ENCODE data around the gene RASGRF2. TPM values are rescaled to one million over a fixed set of nuclear protein-coding genes. Genes with fewer than 3 reads are reported as not detected.

The RASGRF2 gene
- total and polyA plus RNA-seq, 9 of the 15 experiments (the other 6 are each of a cell fraction or from before 2014, with no cell fraction given): 0.01 to 0.22 (median 0.08) TPM; not detected in 2

DNA sequence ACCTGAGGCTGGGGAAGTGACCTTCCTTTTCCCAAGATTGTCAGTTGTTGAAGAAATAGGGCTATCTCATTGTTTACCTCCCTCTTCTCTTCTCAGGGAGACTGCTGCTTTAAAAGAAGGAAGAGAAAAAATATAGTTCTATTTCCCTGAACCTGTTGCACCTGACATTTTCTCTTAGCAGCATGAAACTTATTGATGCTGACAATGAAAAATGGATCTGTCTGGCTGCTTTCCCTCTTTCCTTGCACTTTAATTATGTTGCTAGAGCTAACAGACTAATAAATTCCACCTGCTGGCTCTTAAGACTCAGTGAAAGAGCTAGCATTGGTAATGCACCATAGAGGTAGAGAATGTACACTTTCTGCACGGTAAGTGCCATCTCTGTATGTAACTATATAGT, 266.8 kb downstream of the RASGRF2 start:
- BruUV-seq (replicated peaks): no TSS peak
- no peaks in the 10 kb centered on the region for H3K4me1 ChIP-seq (replicated peaks in 1 of 2; ENCODE audit: control insufficient read depth in 2 of 2, insufficient read depth in 2 of 2, low read length in 2 of 2)
- no peak overlapping the region for H2AFZ ChIP-seq (ENCODE audit: low read depth, low read length)
- H3K4me2 ChIP-seq (ENCODE audit: insufficient read depth, low read length): no peak overlapping the region
- H3K36me3 ChIP-seq (ENCODE audit: control insufficient read depth, insufficient read depth, low read length): no peaks in the 10 kb centered on the region
- no peaks in the 10 kb centered on the region for H3K9me3 ChIP-seq (replicated peaks; ENCODE audit: control insufficient read depth, insufficient read depth, low read depth, low read length)
- in situ Hi-C loops (cut with MboI): no loop called here
- H3K27me3 ChIP-seq (ENCODE audit: control insufficient read depth in 2 of 2, insufficient read depth in 2 of 2, low read length in 2 of 2): peaks cover 0 to 18% of the 10 kb centered on the region in 2 experiments; a peak in 3 of 5 replicates
- no peaks in the 10 kb centered on the region for H3K79me2 ChIP-seq (ENCODE audit: control insufficient read depth, insufficient read depth, low read length)
- intact Hi-C loops (cut with micrococcal nuclease): no loop called here
- POLR2A ChIA-PET: interaction anchor here (0.5 kb wide), 1 partner anchor 594 kb away, joined by 4 read pairs; no protein-coding TSS in a partner anchor
- no peak overlapping the region for H3K9ac ChIP-seq (ENCODE audit: insufficient read depth in 1 of 2, low read depth in 2 of 2, low read length in 2 of 2)
- H3K27ac ChIP-seq (ENCODE audit: extremely low read depth, low read depth, low read length): no peak overlapping the region
- H3K9me1 ChIP-seq (ENCODE audit: control insufficient read depth, insufficient read depth, low read length): no peaks in the 10 kb centered on the region
- H3K4me3 ChIP-seq: no peak overlapping the region
- FAIRE-seq: no peak
- H4K20me1 ChIP-seq (replicated peaks; ENCODE audit: control insufficient read depth, insufficient read depth, low read length): no peaks in the 10 kb centered on the region
- no peak for ATAC-seq
- DNase-seq (ENCODE audit: extremely low read depth in 1 of 4, low spot score in 3 of 4): no peak
- WGBS (ENCODE audit: insufficient coverage, low coverage, missing lambda C conversion rate): 0% methylated on average over 1 of the region's 1 CpG
- CTCF ChIA-PET (ENCODE audit: low intra/inter-chr PET ratio): no interaction called here
- TF ChIP-seq, protein P1, sequence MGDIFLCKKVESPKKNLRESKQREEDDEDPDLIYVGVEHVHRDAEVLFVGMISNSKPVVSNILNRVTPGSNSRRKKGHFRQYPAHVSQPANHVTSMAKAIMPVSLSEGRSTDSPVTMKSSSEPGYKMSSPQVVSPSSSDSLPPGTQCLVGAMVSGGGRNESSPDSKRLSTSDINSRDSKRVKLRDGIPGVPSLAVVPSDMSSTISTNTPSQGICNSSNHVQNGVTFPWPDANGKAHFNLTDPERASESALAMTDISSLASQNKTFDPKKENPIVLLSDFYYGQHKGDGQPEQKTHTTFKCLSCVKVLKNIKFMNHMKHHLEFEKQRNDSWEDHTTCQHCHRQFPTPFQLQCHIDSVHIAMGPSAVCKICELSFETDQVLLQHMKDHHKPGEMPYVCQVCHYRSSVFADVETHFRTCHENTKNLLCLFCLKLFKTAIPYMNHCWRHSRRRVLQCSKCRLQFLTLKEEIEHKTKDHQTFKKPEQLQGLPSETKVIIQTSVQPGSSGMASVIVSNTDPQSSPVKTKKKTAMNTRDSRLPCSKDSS (IDR thresholded peaks at IDR 0.05; ENCODE audit: low read depth, partially characterized antibody): no peak
- TF ChIP-seq STAT6 (CRISPR knock-in tag; IDR thresholded peaks at IDR 0.05): no peak
- no peak for TF ChIP-seq NFE2L1 (tag; IDR thresholded peaks at IDR 0.05; ENCODE audit: borderline replicate concordance, low read depth)
- TF ChIP-seq YBX1 (IDR thresholded peaks at IDR 0.05): no peak
- TF ChIP-seq GATA2 (CRISPR knock-in tag; IDR thresholded peaks at IDR 0.05): no peak
- TF ChIP-seq, protein P2, sequence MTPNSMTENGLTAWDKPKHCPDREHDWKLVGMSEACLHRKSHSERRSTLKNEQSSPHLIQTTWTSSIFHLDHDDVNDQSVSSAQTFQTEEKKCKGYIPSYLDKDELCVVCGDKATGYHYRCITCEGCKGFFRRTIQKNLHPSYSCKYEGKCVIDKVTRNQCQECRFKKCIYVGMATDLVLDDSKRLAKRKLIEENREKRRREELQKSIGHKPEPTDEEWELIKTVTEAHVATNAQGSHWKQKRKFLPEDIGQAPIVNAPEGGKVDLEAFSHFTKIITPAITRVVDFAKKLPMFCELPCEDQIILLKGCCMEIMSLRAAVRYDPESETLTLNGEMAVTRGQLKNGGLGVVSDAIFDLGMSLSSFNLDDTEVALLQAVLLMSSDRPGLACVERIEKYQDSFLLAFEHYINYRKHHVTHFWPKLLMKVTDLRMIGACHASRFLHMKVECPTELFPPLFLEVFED (CRISPR knock-in tag; conservative IDR thresholded peaks at IDR 0.05): no peak
- TF ChIP-seq HNRNPLL (IDR thresholded peaks at IDR 0.05; ENCODE audit: low read depth, low read length, poor library complexity, severe bottlenecking): no peak
- TF ChIP-seq SMARCE1 (IDR thresholded peaks at IDR 0.05): no peak
- TF ChIP-seq, protein P3, sequence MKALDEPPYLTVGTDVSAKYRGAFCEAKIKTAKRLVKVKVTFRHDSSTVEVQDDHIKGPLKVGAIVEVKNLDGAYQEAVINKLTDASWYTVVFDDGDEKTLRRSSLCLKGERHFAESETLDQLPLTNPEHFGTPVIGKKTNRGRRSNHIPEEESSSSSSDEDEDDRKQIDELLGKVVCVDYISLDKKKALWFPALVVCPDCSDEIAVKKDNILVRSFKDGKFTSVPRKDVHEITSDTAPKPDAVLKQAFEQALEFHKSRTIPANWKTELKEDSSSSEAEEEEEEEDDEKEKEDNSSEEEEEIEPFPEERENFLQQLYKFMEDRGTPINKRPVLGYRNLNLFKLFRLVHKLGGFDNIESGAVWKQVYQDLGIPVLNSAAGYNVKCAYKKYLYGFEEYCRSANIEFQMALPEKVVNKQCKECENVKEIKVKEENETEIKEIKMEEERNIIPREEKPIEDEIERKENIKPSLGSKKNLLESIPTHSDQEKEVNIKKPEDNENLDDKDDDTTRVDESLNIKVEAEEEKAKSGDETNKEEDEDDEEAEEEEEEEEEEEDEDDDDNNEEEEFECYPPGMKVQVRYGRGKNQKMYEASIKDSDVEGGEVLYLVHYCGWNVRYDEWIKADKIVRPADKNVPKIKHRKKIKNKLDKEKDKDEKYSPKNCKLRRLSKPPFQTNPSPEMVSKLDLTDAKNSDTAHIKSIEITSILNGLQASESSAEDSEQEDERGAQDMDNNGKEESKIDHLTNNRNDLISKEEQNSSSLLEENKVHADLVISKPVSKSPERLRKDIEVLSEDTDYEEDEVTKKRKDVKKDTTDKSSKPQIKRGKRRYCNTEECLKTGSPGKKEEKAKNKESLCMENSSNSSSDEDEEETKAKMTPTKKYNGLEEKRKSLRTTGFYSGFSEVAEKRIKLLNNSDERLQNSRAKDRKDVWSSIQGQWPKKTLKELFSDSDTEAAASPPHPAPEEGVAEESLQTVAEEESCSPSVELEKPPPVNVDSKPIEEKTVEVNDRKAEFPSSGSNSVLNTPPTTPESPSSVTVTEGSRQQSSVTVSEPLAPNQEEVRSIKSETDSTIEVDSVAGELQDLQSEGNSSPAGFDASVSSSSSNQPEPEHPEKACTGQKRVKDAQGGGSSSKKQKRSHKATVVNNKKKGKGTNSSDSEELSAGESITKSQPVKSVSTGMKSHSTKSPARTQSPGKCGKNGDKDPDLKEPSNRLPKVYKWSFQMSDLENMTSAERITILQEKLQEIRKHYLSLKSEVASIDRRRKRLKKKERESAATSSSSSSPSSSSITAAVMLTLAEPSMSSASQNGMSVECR (CRISPR knock-in tag; IDR thresholded peaks at IDR 0.05): no peak
- TF ChIP-seq, protein P4, sequence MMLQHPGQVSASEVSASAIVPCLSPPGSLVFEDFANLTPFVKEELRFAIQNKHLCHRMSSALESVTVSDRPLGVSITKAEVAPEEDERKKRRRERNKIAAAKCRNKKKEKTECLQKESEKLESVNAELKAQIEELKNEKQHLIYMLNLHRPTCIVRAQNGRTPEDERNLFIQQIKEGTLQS (IDR thresholded peaks at IDR 0.05): no peak
- TF ChIP-seq, protein P4 (CRISPR knock-in tag; conservative IDR thresholded peaks at IDR 0.05): no peak

Data from K562 (cell line).